ENCODE measurements around the gene CELF2.

CELF2 gene

GRCh38 chr10:11154333-11154732, 136.7 kb downstream of the CELF2 start:
- no peak for DNase-seq (ENCODE audit: low read depth in 3 of 3, low spot score in 1 of 3)

GRCh38 chr10:11154849-11155498, 137.3 kb downstream of the CELF2 start:
- no peak for DNase-seq (ENCODE audit: low read depth in 3 of 3, low spot score in 1 of 3)

GRCh38 chr10:11156480-11156879, 138.8 kb downstream of the CELF2 start:
- no peak for DNase-seq (ENCODE audit: low read depth in 3 of 3, low spot score in 1 of 3)

GRCh38 chr10:11157292-11158076, 139.8 kb downstream of the CELF2 start:
- no peak for DNase-seq (ENCODE audit: low read depth in 3 of 3, low spot score in 1 of 3)

- DNase-seq (ENCODE audit: low read depth in 3 of 3, low spot score in 1 of 3) = no peak
Observed at GRCh38 chr10:11158080-11158479, 140.4 kb downstream of the CELF2 start.

GRCh38 chr10:11159543-11160215, 142.0 kb downstream of the CELF2 start:
- DNase-seq (ENCODE audit: low read depth in 3 of 3, low spot score in 1 of 3) = no peak

- DNase-seq (ENCODE audit: low read depth in 3 of 3, low spot score in 1 of 3) = no peak
Observed at GRCh38 chr10:11161096-11161495, 143.4 kb downstream of the CELF2 start.

- no peak for DNase-seq (ENCODE audit: low read depth in 3 of 3, low spot score in 1 of 3)
Observed at GRCh38 chr10:11161910-11162309, 144.2 kb downstream of the CELF2 start.

- peak in 2 of 3 donors; percentile 50 to 65 for DNase-seq (ENCODE audit: low read depth in 3 of 3, low spot score in 1 of 3)
Observed at GRCh38 chr10:11162828-11163599, 145.3 kb downstream of the CELF2 start.

GRCh38 chr10:11163780-11164550, 146.3 kb downstream of the CELF2 start:
- no peak for DNase-seq (ENCODE audit: low read depth in 3 of 3, low spot score in 1 of 3)

- no peak for DNase-seq (ENCODE audit: low read depth in 3 of 3, low spot score in 1 of 3)
Observed at GRCh38 chr10:11164551-11164802, 146.8 kb downstream of the CELF2 start.

GRCh38 chr10:11164803-11165590, 147.3 kb downstream of the CELF2 start:
- peak in 2 of 3 donors; percentile 41 for DNase-seq (ENCODE audit: low read depth in 3 of 3, low spot score in 1 of 3)

GRCh38 chr10:11165591-11166543, 148.2 kb downstream of the CELF2 start:
- peak; percentile 35 to 46 (median 37) for DNase-seq (ENCODE audit: low read depth in 3 of 3, low spot score in 1 of 3)

GRCh38 chr10:11166550-11166949, 148.9 kb downstream of the CELF2 start:
- DNase-seq (ENCODE audit: low read depth in 3 of 3, low spot score in 1 of 3) = no peak

GRCh38 chr10:11167233-11167966, 149.7 kb downstream of the CELF2 start:
- DNase-seq (ENCODE audit: low read depth in 3 of 3, low spot score in 1 of 3) = no peak

- no peak for DNase-seq (ENCODE audit: low read depth in 3 of 3, low spot score in 1 of 3)
Observed at GRCh38 chr10:11168423-11169090, 150.9 kb downstream of the CELF2 start.

GRCh38 chr10:11169976-11170375, 152.3 kb downstream of the CELF2 start:
- DNase-seq (ENCODE audit: low read depth in 3 of 3, low spot score in 1 of 3) = no peak

GRCh38 chr10:11170574-11170973, 152.9 kb downstream of the CELF2 start:
- DNase-seq (ENCODE audit: low read depth in 3 of 3, low spot score in 1 of 3) = no peak
